Endothelial cell of umbilical vein (primary cell): ENCODE results near the gene GYS1. TPM values are rescaled to one million over a fixed set of nuclear protein-coding genes. Genes with fewer than 3 reads are reported as not detected.

Experiments
- BruUV-seq: library from RNA; stranded (reverse); fragments of 400-500 nt; replicated peaks from 2 replicates; lab custom pipeline; 2021; lab: Mats Ljungman, UMichigan
- CTCF ChIA-PET: fragments of 300-600, 350-600 bp; sonication (Branson Sonifier 250); formaldehyde crosslinking; loops from one replicate; lab custom pipeline; 2021; ENCODE audit warnings: antibody characterized with exemption, inconsistent platforms; lab: Charles Lee
- POLR2A ChIA-PET: fragments of 300-600, 350-600 bp; sonication (Branson Sonifier 250); formaldehyde crosslinking; loops from one replicate; lab custom pipeline; 2021; ENCODE audit warnings: antibody characterized with exemption, inconsistent platforms; lab: Charles Lee
- DNase-seq: peaks from one replicate; pipeline ENCODE4 v3.0.0-alpha.2; 2011; ENCODE audit warnings: low read depth, low spot score
- FAIRE-seq: peaks from 2 replicates; lab custom pipeline; 2011; peaks lifted over from hg19 to GRCh38; lab: Jason Lieb, UNC
- H2AFZ ChIP-seq: 2 replicates; pipeline ENCODE4 v1.6.0; 2012; ENCODE audit warnings: low read depth, low read length, control low read depth, inconsistent platforms
- H3K27ac ChIP-seq: 2 replicates; pipeline ENCODE4 v1.5.1; 2011; ENCODE audit warnings: low read depth, mild to moderate bottlenecking, control low read depth, low read length, moderate library complexity; ENCODE audit not compliant: insufficient read depth
- H3K27me3 ChIP-seq, 2 experiments: 2 replicates each; pipeline versions ENCODE4 v1.6.0 to v1.6.1; 2011; ENCODE audit warnings: low read length in 2 of 2, mixed read lengths in 1 of 2; ENCODE audit not compliant: control insufficient read depth in 2 of 2, insufficient read depth in 2 of 2
- H3K36me3 ChIP-seq, 2 experiments: 2 replicates in 1 of 2; 3 replicates in 1 of 2; pipeline ENCODE4 v1.5.1; 2011; ENCODE audit warnings: low read length in 2 of 2, mild to moderate bottlenecking in 1 of 2, moderate library complexity in 1 of 2; ENCODE audit not compliant: control insufficient read depth in 2 of 2, insufficient read depth in 2 of 2; ENCODE audit errors: extremely low read depth in 1 of 2
- H3K4me1 ChIP-seq: 3 replicates; pipeline ENCODE4 v1.5.1; 2011; ENCODE audit warnings: mild to moderate bottlenecking, low read length; ENCODE audit not compliant: control insufficient read depth, insufficient read depth; ENCODE audit errors: extremely low read depth
- H3K4me2 ChIP-seq: 2 replicates; pipeline ENCODE4 v1.6.1; 2011; ENCODE audit warnings: low read length, control low read depth, mixed read lengths; ENCODE audit not compliant: insufficient read depth
- H3K4me3 ChIP-seq, 3 experiments: fragments of 200-600 bp in 1 of 3; sonication (generic), shearing (Covaris generic) in 1 of 3; replicated peaks in 1 of 3; 2 replicates each; pipeline ENCODE4 v1.5.1; 2011 to 2016; ENCODE audit warnings: control low read depth in 3 of 3, low read length in 3 of 3, mild to moderate bottlenecking in 2 of 3, inconsistent platforms in 1 of 3, low read depth in 1 of 3, moderate library complexity in 1 of 3; ENCODE audit not compliant: insufficient read depth in 1 of 3
- H3K79me2 ChIP-seq: 2 replicates; pipeline ENCODE4 v1.6.0; 2012; ENCODE audit warnings: low read length, inconsistent platforms; ENCODE audit not compliant: control insufficient read depth, insufficient read depth
- H3K9ac ChIP-seq: replicated peaks from 2 replicates; pipeline ENCODE3; 2011; ENCODE audit warnings: low read length, control low read depth; ENCODE audit not compliant: insufficient read depth; ENCODE audit errors: extremely low read depth
- H3K9me1 ChIP-seq: replicated peaks from 3 replicates; pipeline ENCODE4 v1.6.0; 2011; ENCODE audit warnings: mild to moderate bottlenecking, low read length; ENCODE audit not compliant: control insufficient read depth, insufficient read depth; ENCODE audit errors: extremely low read depth
- H3K9me3 ChIP-seq: replicated peaks from 2 replicates; pipeline ENCODE4 v1.5.1; 2012; ENCODE audit warnings: low read length, inconsistent platforms; ENCODE audit not compliant: control insufficient read depth, insufficient read depth
- H4K20me1 ChIP-seq: replicated peaks from 2 replicates; pipeline ENCODE3; 2011; ENCODE audit warnings: mild to moderate bottlenecking, low read length; ENCODE audit not compliant: control insufficient read depth, insufficient read depth; ENCODE audit errors: extremely low read depth
- EZH2 ChIP-seq: IDR thresholded peaks from 2 replicates; pipeline ENCODE4 v1.6.1; 2012; ENCODE audit warnings: borderline replicate concordance, low read depth, mild to moderate bottlenecking, moderate library complexity, low read length, inconsistent platforms; ENCODE audit not compliant: severe bottlenecking
- FOS ChIP-seq: IDR thresholded peaks from 2 replicates; pipeline ENCODE4 v1.6.1; 2011; ENCODE audit warnings: mild to moderate bottlenecking, low read length, moderate library complexity, borderline replicate concordance; ENCODE audit not compliant: insufficient read depth
- GATA2 ChIP-seq: IDR thresholded peaks from 2 replicates; pipeline ENCODE4 v1.7.0; 2011; ENCODE audit warnings: low read depth, mild to moderate bottlenecking, moderate library complexity, mixed read lengths, low read length; ENCODE audit not compliant: insufficient read length, insufficient read depth
- JUN ChIP-seq: IDR thresholded peaks from 2 replicates; pipeline ENCODE4 v1.6.1; 2011; ENCODE audit warnings: borderline replicate concordance, low read depth; ENCODE audit not compliant: insufficient read length, insufficient read depth
- MYC ChIP-seq: IDR thresholded peaks from one replicate; pipeline ENCODE4 v1.6.1; 2011; ENCODE audit warnings: mild to moderate bottlenecking, low read depth, low read length
- POLR2A ChIP-seq: IDR thresholded peaks from 2 replicates; pipeline ENCODE4 v1.6.1; 2012; ENCODE audit warnings: low read depth, mild to moderate bottlenecking, control low read depth, low read length
- POLR2AphosphoS5 ChIP-seq: IDR thresholded peaks from 2 replicates; pipeline ENCODE4 v1.6.1; 2012; ENCODE audit warnings: low read depth, mild to moderate bottlenecking, control low read depth, low read length, moderate library complexity; ENCODE audit not compliant: insufficient read depth
- dilution Hi-C: fragments of 300-500 bp; cut with MboI; formaldehyde crosslinking; loops from one replicate; pipeline ENCODE4 v1.15.0; 2019; ENCODE audit warnings: low sequenced_read_pairs; ENCODE audit not compliant: extremely low pct_ligation_motif_present
- intact Hi-C: fragments of 100-400 bp; cut with micrococcal nuclease; formaldehyde crosslinking; loops from one replicate; pipeline ENCODE4 v1.10.0; 2022
- polyA plus RNA-seq, 4 experiments: library from polyadenylated mRNA; depleted of rRNA in 3 of 4; stranded (reverse) in 3 of 4; unstranded in 1 of 4; fragments of >200 nt; gene quantifications; 2 replicates each; pipeline versions ENCODE4 v1.2.1 to v1.2.3, GENCODE V29; 2011 to 2012; ENCODE audit warnings: missing spikeins in 1 of 4
- total RNA-seq: library from RNA; stranded (reverse); gene quantifications from 2 replicates; pipeline ENCODE4 v1.2.3, GENCODE V29; 2021
- TF ChIP-seq, protein P1 (sequence below): IDR thresholded peaks from 2 replicates; pipeline ENCODE4 v1.6.1; 2011; ENCODE audit not compliant: insufficient read depth, insufficient read length
- TF ChIP-seq, protein P2 (sequence below), 2 donors: IDR thresholded peaks; 1 replicate in 1 of 2; 2 replicates in 1 of 2; pipeline ENCODE4 v1.5.1; 2011; ENCODE audit warnings: low read length in 2 of 2, mild to moderate bottlenecking in 2 of 2, moderate library complexity in 2 of 2, control low read depth in 1 of 2, inconsistent platforms in 1 of 2, low read depth in 1 of 2; ENCODE audit not compliant: insufficient read depth in 1 of 2; ENCODE audit errors: extremely low read depth in 1 of 2

Gene GYS1
- total and polyA plus RNA-seq, 2 donors (not counting 3 experiments of a cell fraction or from before 2014, with no cell fraction given), result 39.0 to 58.9 TPM

DNA sequence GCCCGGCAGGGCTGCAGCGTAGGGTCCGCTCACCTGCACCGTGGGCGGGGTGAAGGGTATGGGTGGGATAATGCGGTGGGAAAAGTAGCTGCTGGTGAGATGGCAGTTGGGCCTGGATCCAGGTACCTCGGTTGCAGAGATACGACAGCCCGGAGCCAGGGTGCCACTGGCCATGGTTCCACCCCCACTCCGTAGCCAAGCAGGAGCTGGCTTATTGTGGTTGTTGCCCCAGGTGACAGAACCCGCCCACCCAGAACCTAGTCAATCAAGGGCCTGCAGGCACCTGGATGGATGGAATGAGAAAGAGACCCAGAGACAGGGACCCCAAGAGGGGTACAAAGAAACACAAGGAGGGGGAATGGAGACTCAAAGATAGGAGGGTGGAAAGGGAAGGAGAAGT, 27.2 kb upstream of the GYS1 start:
- POLR2A ChIA-PET, result no interaction called here
- intact Hi-C loops, result no loop called here
- CTCF ChIA-PET, result interaction anchor here (0.8 to 5.4 kb wide), 4 partner anchors 12 to 25 kb away, joined by 3 to 37 read pairs (median 6); no protein-coding TSS in a partner anchor
- no TSS peak for BruUV-seq
- Histone ChIP-seq H3K4me1 (peaks cover 10% of the 10 kb centered on the region), H3K9me1 (no peaks in the 10 kb centered on the region), H3K9ac (no peak overlapping the region), H3K4me2 (no peak overlapping the region), H3K79me2 (no peaks in the 10 kb centered on the region), H3K9me3 (no peaks in the 10 kb centered on the region), H4K20me1 (no peaks in the 10 kb centered on the region), H3K27ac (no peak overlapping the region), H2AFZ (no peak overlapping the region), H3K27me3 (peaks cover 0 to 5% of the 10 kb centered on the region in 2 experiments), H3K4me3 (no peak overlapping the region), H3K36me3 (peaks cover 0 to 6% of the 10 kb centered on the region in 2 experiments)
- DNase-seq (no peak), FAIRE-seq (no peak)
- dilution Hi-C loops, result no loop called here
- TF ChIP-seq JUN (no peak), FOS (no peak), MYC (no peak), POLR2A (no peak), EZH2 (no peak), POLR2AphosphoS5 (no peak), GATA2 (no peak)
- TF ChIP-seq, protein P1, sequence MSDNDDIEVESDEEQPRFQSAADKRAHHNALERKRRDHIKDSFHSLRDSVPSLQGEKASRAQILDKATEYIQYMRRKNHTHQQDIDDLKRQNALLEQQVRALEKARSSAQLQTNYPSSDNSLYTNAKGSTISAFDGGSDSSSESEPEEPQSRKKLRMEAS, result no peak
- TF ChIP-seq, protein P2, sequence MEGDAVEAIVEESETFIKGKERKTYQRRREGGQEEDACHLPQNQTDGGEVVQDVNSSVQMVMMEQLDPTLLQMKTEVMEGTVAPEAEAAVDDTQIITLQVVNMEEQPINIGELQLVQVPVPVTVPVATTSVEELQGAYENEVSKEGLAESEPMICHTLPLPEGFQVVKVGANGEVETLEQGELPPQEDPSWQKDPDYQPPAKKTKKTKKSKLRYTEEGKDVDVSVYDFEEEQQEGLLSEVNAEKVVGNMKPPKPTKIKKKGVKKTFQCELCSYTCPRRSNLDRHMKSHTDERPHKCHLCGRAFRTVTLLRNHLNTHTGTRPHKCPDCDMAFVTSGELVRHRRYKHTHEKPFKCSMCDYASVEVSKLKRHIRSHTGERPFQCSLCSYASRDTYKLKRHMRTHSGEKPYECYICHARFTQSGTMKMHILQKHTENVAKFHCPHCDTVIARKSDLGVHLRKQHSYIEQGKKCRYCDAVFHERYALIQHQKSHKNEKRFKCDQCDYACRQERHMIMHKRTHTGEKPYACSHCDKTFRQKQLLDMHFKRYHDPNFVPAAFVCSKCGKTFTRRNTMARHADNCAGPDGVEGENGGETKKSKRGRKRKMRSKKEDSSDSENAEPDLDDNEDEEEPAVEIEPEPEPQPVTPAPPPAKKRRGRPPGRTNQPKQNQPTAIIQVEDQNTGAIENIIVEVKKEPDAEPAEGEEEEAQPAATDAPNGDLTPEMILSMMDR (IDR thresholded peaks at IDR 0.05; ENCODE audit: extremely low read depth in 1 of 2, insufficient read depth in 1 of 2, low read depth in 1 of 2, low read length in 2 of 2), result no peak
